ENCODE measurements around the gene RPLP2.

The RPLP2 gene

DNA sequence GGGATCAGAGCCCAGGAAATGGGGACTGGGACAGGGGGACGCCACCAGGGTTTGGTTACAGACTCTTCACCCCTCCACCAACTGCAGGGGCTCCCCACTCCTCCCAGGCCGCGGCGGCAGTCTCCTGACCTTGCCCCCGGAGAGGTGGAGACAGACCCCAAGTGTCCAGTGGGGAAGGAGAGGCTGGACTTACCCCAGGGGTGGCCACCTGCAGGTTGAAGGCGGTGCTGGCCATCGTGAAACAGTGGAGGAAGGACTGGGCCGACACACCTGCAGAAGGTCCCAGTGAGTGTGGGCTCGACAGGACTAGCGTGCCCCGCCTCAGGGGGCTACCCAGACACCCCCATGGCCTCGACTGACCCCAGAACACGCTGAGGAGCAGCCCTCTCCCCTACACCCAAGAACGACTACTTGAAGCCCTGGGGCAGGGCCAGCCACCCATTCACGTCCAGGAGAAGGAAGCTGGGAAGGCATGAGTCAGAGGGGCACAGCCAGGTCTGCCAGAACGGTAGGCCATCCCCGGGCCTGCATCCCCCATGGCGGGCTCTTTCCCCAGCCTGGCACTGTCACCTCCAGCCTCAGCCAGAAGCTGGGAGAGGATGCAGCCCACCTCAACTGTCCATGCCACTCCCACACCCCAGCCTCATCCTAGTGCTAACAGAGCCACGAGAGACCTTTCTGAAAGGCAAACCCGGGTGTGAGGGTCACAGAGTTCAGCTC is 34.7 kb upstream of the RPLP2 start:
- no peak for DNase-seq

- no peak for DNase-seq
Measured at GRCh38 chr11:776263-776560, 33.6 kb upstream of the RPLP2 start.

GRCh38 chr11:776561-777287 is 33.0 kb upstream of the RPLP2 start:
- DNase-seq, result peak; percentile 56

DNA sequence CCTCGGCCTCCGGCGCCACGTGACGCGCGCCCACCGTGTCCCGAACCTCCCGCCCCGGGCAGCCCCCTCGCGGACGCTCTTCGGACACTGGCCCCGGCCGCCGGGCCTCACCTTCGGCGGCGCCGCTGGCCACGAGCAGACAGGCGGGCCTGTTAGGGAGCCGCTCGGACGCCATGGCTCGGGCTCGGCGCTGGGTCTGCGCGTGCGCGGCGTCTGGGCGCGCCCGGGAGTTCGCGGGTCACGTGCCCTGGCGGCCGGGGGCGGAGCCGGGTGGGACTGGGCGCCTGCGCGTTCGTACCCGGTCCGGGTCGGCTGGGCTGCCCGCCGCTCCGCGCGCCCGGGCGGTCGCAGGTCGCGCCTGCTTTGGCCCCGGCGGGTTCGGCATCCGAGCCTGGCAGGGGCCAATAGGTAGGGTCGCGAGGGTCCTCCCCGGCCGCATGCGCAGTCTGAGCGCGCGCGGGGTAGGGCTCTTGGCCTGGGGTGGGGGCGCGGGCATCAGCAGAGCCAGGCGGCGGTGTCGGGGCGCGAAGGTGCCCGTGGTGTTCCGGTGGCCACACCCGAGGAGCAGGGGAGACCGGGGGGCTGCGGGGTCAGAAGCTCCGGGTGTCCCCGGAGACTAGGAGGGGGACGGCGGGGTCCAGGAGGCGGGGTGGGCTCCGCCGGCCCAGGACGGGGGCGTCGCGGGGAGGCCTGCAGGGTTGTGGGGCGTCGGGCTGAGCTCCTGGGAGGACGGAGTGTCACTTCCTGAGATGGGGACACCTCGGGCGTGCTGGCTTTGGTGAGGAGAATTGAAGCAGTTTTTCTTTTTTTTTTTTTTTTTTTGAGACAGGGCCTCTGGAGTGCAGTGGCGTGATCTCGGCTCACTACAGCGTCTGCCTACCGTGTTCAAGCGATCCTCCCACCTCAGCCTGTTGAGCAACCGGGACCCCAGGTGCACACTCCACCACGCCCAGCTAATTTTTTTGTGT is 32.2 kb upstream of the RPLP2 start, which contains the start of gene GATD1:
Gene GATD1, minus strand, starts transcription at position 200 of the 968 bp plus-strand sequence. Its CDS starts 25 bp downstream, at position 175.
- peak; percentile 97 for DNase-seq

GRCh38 chr11:778976-779954 is 30.5 kb upstream of the RPLP2 start:
- no peak for DNase-seq

DNA sequence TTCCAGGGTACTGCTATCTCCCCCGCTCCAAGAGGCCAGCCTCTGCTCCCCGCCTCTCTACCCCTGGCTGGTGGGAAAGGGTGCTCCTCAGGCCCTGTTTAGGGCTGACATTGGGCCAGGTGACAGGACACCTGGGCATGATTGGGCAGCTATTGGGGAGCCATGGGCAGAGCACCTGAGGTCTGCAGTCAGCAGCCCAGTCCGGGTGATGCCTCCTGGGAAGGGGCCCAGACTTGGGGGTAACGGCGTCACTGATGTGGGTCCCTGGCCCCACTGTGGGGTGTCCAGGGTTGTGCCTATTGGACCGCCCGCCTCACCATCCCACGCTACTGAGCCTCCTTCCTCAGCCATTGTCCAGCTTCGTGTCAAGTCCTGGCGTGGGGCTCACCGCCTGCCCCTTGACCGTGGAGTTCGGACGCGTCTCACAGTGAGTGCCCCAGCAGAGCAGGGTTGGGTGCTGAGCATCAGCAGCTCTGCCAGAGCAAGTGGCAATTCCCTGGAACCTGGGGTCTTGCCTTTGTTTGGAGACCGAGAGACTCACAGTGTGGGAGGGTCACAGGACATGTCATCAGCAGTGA is 29.7 kb upstream of the RPLP2 start:
- no peak for DNase-seq

- no peak for DNase-seq
Measured at GRCh38 chr11:782264-783174, 27.2 kb upstream of the RPLP2 start.

GRCh38 chr11:783581-784015 is 26.2 kb upstream of the RPLP2 start:
- DNase-seq, result peak; percentile 39

GRCh38 chr11:786235-787083 is 23.3 kb upstream of the RPLP2 start:
- no peak for DNase-seq

- no peak for DNase-seq
Measured at GRCh38 chr11:787084-787675, 22.6 kb upstream of the RPLP2 start.

DNA sequence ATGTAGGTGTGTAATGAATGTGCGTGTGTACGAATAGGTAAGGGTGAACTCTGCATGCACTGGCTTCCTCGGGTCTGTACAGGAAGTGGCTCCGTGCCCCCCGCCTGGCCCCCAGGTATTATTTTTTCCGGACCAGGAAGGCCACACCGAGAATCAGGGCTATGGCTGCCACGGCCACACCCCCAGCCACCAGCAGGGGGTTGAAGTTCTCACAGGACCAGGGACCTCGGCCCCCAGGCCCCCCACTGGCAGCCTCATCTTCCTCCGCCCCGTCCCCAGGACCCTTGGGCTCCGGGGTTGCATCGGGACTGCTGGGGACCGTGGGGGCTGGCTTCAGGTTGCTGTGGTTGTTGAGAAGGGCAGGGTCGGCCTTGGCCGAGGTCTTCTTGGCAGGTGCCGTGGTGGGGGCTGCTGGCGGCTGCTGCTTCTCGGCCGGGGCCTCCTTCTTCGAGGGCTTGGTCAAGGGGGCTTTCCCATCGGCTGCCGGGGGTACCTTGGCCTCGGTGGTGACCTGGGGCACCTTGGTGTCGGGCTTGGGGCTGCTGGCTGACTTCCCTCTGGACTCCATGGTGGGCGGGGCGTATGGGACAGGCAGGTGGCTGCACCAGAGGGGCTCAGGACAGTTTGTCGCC is 21.6 kb upstream of the RPLP2 start:
- no peak for DNase-seq

- DNase-seq, result no peak
Measured at GRCh38 chr11:788953-789940, 20.5 kb upstream of the RPLP2 start.

DNA sequence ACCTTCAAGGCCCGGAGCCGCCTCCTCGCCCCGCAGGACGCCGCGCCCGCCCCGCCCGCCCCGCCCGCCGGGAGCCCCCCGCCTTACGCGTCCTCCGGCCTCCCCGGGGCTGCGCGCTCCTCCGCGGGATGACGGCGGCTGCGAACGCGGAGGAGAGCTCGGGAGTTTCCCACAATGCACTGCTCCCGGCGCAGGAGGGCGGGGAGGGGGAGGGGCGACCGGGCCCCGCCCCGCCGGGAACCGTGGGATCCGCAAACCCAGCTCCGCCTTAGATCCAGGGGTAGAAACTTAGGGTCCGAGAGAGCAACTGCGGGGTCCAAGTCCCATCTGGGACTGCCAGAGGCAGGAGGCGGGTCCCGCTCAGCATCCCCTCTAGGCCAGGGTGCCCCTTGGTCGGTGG is 19.8 kb upstream of the RPLP2 start, which contains the start of gene CEND1:
Gene CEND1, minus strand, starts transcription at position 148 of the 400 bp plus-strand sequence. CDS start 1,514 bp downstream, outside the sequence.
- DNase-seq, result peak; percentile 78

GRCh38 chr11:790721-791564 is 18.8 kb upstream of the RPLP2 start:
- DNase-seq, result no peak

GRCh38 chr11:791658-792534 is 17.9 kb upstream of the RPLP2 start:
- no peak for DNase-seq

Data from stimulated activated CD8-positive, alpha-beta memory T cell treated with anti-CD3 and anti-CD28 coated beads, Interleukin-4, amount 100 ng/mL, for 48 hours (primary cell).